T-helper 2 cell (primary cell): Measurements from ENCODE around the gene UCMA.

ENCODE experiments used
- DNase-seq, 5 experiments: peaks; one replicate each; pipeline versions ENCODE4 v3.0.0 to v3.0.0-alpha.2; 2012 to 2022

Gene UCMA

DNA sequence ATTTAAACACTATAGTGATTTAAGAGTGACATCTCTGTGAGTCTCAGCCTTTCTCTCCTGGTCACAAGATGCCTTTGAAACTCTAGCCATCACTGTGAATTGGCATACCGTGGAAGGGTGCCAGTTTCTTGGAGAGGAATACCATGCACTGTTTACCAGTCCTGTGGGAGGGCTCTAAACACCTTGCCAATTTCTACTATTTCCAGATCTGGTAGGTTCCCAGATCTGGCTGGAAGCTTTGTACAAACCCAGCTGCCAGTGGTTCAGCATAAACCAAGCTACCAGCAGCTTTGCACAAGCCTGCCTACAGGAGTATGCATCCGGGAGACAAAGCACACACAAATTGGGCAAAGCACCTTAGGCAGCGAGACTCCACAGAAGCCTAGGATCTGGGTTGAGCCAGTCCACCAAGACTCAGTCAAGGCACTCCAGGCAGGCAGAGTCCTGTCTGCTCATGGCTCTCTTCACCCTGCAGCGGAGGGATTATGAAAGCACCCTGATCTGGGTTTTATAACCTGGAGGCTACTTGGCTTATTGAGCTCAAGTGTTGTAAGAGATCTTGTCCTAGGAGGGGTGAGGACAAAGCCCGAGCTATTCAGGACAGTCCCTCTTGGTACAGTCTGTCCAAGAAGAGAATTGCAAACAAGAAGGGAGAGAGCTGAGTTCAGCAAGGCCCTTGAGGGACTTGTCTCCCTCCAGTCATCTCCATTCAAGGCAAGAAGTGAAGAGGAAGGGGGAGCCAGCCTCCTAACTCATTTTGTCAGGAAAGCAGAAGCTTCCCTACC lies 49.3 kb downstream of the UCMA start:
- no peak for DNase-seq

DNA sequence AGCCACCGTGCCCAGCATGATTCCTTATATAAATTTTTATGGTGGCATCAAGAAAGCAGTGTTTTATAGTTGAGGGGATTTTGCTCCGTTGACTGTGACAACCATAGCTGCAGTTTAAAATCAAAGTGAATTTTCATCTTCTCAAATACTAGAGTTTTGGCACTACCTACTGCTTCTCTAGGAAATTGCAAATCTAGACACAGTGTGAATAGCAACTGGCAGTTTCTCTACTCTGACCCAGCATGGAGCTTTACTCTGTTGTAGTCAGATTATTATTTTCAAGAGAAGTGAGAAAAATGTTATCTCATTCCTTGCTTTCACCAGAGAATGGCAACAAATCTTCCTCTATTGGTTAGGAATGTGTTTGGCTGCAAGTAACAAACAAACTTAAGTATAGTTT lies 49.9 kb downstream of the UCMA start:
- DNase-seq: no peak

DNA sequence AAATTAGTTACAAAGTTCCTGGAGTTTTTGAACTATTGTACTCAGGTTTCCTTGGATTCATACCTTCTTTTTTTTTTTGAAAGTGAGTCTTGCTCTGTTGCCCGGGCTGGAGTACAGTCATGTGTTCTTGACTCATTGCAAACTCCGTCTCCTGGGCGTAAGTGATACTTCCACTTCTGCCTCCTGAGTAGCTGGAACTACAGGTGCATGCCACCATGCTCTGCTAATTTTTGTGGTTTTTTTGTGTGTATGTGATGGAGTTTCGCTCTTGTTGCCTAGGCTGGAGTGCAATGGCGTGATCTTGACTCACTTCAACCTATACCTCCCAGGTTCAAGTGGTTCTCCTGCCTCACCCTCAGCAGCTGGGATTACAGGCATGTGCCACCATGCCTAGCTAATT lies 50.5 kb downstream of the UCMA start:
- DNase-seq: no peak

- no peak for DNase-seq
Measured at GRCh38 chr10:13182424-13182823, 51.8 kb downstream of the UCMA start.

GRCh38 chr10:13180788-13181187 lies 53.4 kb downstream of the UCMA start:
- DNase-seq: peak in 1 of 5 experiments; percentile 72

DNA sequence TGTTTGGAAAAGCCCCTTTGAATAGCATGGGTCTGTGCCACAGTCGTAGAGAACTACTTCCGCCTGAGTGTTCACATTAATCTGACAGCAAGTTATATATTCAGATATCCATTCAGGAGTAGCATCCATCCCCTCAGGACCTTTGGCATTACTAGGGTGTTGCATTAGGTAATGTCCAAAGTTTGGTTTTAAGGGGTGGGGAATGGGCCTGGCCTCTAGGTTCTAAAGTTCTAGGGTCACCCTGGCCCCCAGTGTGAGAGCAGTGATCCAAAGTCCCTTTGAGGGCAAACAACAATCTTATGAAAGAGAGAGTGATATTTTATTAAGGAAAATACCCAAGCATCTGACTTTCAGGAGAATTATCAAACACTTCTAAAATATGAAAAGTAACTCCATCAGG lies 60.6 kb downstream of the UCMA start:
- DNase-seq: no peak
